ENCODE data around the gene GPR156.

GPR156 gene

GRCh38 chr3:120275618-120276017, 9.4 kb downstream of the GPR156 start:
- no peak for TF ChIP-seq CTCF (IDR thresholded peaks at IDR 0.05; ENCODE audit: low read depth, low read length)
- H3K4me3 ChIP-seq (ENCODE audit: low read depth, low read length), result no peak overlapping the region

- no peak for TF ChIP-seq CTCF (IDR thresholded peaks at IDR 0.05; ENCODE audit: low read depth, low read length)
- no peak overlapping the region for H3K4me3 ChIP-seq (ENCODE audit: low read depth, low read length)
These were observed 10.3 kb downstream of the GPR156 start for GRCh38 chr3:120274739-120275167.

GRCh38 chr3:120272286-120272685, 12.7 kb downstream of the GPR156 start:
- H3K4me3 ChIP-seq (ENCODE audit: low read depth, low read length), result no peak overlapping the region
- TF ChIP-seq CTCF (IDR thresholded peaks at IDR 0.05; ENCODE audit: low read depth, low read length), result no peak

- TF ChIP-seq CTCF (IDR thresholded peaks at IDR 0.05; ENCODE audit: low read depth, low read length), result no peak
These were observed 19.0 kb downstream of the GPR156 start for GRCh38 chr3:120265989-120266388.

GRCh38 chr3:120264963-120265362, 20.1 kb downstream of the GPR156 start:
- no peak for TF ChIP-seq CTCF (IDR thresholded peaks at IDR 0.05; ENCODE audit: low read depth, low read length)
- no peak overlapping the region for H3K4me3 ChIP-seq (ENCODE audit: low read depth, low read length)

More at GRCh38 chr3:120265989-120266388, 19.0 kb downstream of the GPR156 start:
- H3K4me3 ChIP-seq (ENCODE audit: low read depth, low read length), result no peak overlapping the region

- TF ChIP-seq CTCF (IDR thresholded peaks at IDR 0.05; ENCODE audit: low read depth, low read length), result no peak
These were observed 21.2 kb downstream of the GPR156 start for GRCh38 chr3:120263792-120264191.

GRCh38 chr3:120258009-120258408, 27.0 kb downstream of the GPR156 start:
- TF ChIP-seq CTCF (IDR thresholded peaks at IDR 0.05; ENCODE audit: low read depth, low read length), result no peak
- H3K4me3 ChIP-seq (ENCODE audit: low read depth, low read length), result no peak overlapping the region

More at GRCh38 chr3:120263792-120264191, 21.2 kb downstream of the GPR156 start:
- H3K4me3 ChIP-seq (ENCODE audit: low read depth, low read length), result no peak overlapping the region
